Suprapubic skin (tissue), 3 donors: ENCODE results near the gene IL5.

ENCODE experiments used
- CTCF ChIP-seq, 2 donors: fragments of 200-600 bp in 1 of 2; fragments of 450-650 bp in 1 of 2; sonication (generic) in 1 of 2; IDR thresholded peaks; one replicate each; pipeline ENCODE4 v1.5.1; 2016 to 2019; ENCODE audit warnings: antibody characterized with exemption in 2 of 2, mild to moderate bottlenecking in 1 of 2, moderate library complexity in 1 of 2
- POLR2A ChIP-seq, 2 donors: fragments of 450-650 bp; IDR thresholded peaks; one replicate each; pipeline ENCODE4 v1.6.1; 2017; ENCODE audit warnings: antibody characterized with exemption in 2 of 2, mild to moderate bottlenecking in 2 of 2, moderate library complexity in 2 of 2

DNA sequence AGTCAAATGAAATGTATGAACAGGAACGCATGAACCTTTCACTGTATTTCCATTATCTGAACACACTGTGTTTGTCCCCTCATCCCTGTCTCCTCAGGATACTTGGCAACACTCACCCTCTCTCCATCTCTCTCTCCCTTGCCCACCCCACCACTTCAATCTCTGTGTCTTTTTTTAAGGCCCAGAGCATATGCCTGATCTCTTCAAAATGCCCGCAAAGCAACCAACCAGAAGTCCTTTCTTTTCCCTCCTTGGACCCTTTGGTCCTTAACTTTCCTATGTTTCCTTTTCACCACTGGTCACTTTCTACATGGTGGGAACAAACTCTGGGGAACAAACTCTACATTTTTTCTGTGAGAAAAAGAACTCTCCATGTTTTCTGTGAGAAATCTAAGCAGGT, 49.5 kb downstream of the IL5 start:
- TF ChIP-seq CTCF (IDR thresholded peaks at IDR 0.05): no peak
- TF ChIP-seq POLR2A (IDR thresholded peaks at IDR 0.05): no peak
